ENCODE results near the gene ZNF492.
"Not testable (repeated sequence)": the region's sequence is repeated elsewhere in the genome, so short reads cannot be mapped to it uniquely, and the experiment has no call there.

Gene ZNF492

GRCh38 chr19:22606212-22606553 is 27.9 kb upstream of the ZNF492 start:
- Histone ChIP-seq H3K9ac (ENCODE audit: low read length) (no peak overlapping the region), H3K9me3 (ENCODE audit: low read length) (no peaks in the 10 kb centered on the region)

DNA sequence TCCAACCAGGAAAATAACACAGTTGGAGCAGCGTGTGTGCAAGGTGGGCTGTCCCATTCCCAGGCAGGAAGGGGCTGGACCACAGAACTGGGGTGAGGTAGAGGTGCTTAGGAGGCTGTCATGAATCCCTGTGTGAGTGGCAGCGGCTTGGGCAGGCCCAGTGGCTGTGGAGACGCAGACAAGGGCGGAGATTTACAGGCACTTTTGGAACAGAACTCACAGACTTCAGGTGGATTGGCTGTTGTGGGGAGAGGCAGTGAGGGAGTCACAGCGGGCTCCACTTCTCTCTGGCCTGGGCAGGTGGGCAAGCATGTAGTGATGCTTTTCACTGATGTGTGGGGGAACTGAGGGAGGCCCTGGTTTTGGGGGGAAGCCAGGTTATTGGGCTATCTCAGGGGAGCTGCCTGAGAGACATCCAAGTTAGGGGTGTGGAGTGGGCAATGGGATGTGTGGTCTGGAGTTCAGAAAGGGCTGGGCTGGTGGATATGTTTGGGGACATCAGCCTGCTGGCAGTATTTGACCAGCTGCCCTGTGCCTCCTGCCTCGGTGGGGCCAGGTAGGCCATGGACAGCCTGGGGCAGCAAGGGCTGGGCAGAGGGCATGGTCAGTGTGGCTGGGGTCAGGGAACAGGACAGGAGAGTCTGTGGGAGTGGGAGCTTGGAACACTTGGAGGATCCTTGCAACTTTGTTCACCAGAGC is 27.0 kb upstream of the ZNF492 start:
- no peaks in the 10 kb centered on the region for H3K27me3 ChIP-seq (ENCODE audit: control insufficient read depth in 1 of 2, insufficient read depth in 2 of 2, low read length in 2 of 2)
- H3K27ac ChIP-seq (ENCODE audit: low read depth, low read length) = no peak overlapping the region
- H3K36me3 ChIP-seq (ENCODE audit: insufficient read depth, low read length) = no peaks in the 10 kb centered on the region
- no peaks in the 10 kb centered on the region for H3K9me3 ChIP-seq (ENCODE audit: low read length)
- no peak overlapping the region for H3K9ac ChIP-seq (ENCODE audit: low read length)
- H3K4me3 ChIP-seq (ENCODE audit: low read depth in 1 of 2, low read length in 2 of 2) = no peak overlapping the region
- no peaks in the 10 kb centered on the region for H3K4me1 ChIP-seq (ENCODE audit: insufficient read depth, low read length)

More at GRCh38 chr19:22606212-22606553, 27.9 kb upstream of the ZNF492 start:
- no peaks in the 10 kb centered on the region for H3K36me3 ChIP-seq (ENCODE audit: insufficient read depth, low read length)
- no peaks in the 10 kb centered on the region for H3K27me3 ChIP-seq (ENCODE audit: control insufficient read depth in 1 of 2, insufficient read depth in 2 of 2, low read length in 2 of 2)
- H3K4me3 ChIP-seq (ENCODE audit: low read depth in 1 of 2, low read length in 2 of 2) = no peak overlapping the region
- H3K27ac ChIP-seq (ENCODE audit: low read depth, low read length) = no peak overlapping the region
- no peaks in the 10 kb centered on the region for H3K4me1 ChIP-seq (ENCODE audit: insufficient read depth, low read length)

- no peak overlapping the region for H3K9ac ChIP-seq (ENCODE audit: low read length)
- H3K4me1 ChIP-seq (ENCODE audit: insufficient read depth, low read length) = no peaks in the 10 kb centered on the region
- H3K27ac ChIP-seq (ENCODE audit: low read depth, low read length) = no peak overlapping the region
- no peaks in the 10 kb centered on the region for H3K9me3 ChIP-seq (ENCODE audit: low read length)
- no peak overlapping the region for H3K4me3 ChIP-seq (ENCODE audit: low read depth in 1 of 2, low read length in 2 of 2)
- H3K27me3 ChIP-seq (ENCODE audit: control insufficient read depth in 1 of 2, insufficient read depth in 2 of 2, low read length in 2 of 2) = no peaks in the 10 kb centered on the region
- H3K36me3 ChIP-seq (ENCODE audit: insufficient read depth, low read length) = no peaks in the 10 kb centered on the region
These were observed 26.3 kb upstream of the ZNF492 start for GRCh38 chr19:22607653-22608430.

DNA sequence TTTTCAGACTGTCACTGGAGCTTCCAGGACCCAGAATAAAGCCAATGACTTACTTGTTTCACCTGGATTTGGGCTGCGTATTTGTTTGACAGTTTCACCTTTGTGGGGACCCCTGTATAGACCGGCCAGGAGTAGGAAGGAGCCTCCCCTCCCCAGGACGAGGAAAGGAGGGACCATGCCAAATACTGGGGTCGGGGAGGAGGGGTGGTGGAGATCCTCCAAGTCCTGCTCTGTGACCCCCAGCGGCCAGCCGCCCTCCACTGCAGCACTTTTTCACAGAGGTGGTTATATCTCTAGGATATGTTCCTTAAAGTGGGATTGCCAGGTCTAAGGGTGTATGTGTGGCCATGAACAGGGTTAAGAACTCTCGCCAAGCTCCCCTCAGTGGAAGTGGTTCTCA is 25.7 kb upstream of the ZNF492 start:
- Histone ChIP-seq H3K9ac (ENCODE audit: low read length) (no peak overlapping the region), H3K9me3 (ENCODE audit: low read length) (no peaks in the 10 kb centered on the region), H3K27me3 (ENCODE audit: control insufficient read depth in 1 of 2, insufficient read depth in 2 of 2, low read length in 2 of 2) (no peaks in the 10 kb centered on the region)

DNA sequence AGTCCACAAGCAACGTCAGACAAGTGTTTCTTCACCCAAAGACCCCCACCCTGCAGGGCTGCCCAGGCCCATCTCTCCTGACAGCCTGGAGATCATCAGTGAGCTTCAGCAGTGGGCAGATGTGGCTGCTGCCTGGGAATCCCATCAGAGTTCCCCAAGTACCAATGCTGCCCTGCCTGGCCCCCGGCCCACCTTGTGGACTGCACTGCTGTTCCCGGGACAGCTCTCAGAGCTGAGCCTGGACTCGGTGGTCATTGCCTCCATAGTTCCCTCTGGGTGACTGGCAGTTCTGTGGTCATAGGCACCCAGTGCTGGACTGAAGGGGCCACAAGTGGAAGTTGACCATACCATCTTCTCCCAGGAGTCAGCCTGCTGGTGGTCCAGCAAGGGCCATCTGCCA is 24.5 kb upstream of the ZNF492 start:
- Histone ChIP-seq H3K4me3 (ENCODE audit: low read depth in 1 of 2, low read length in 2 of 2) (no peak overlapping the region), H3K36me3 (ENCODE audit: insufficient read depth, low read length) (no peaks in the 10 kb centered on the region), H3K27ac (ENCODE audit: low read depth, low read length) (no peak overlapping the region), H3K27me3 (ENCODE audit: control insufficient read depth in 1 of 2, insufficient read depth in 2 of 2, low read length in 2 of 2) (no peaks in the 10 kb centered on the region), H3K9me3 (ENCODE audit: low read length) (no peaks in the 10 kb centered on the region), H3K4me1 (ENCODE audit: insufficient read depth, low read length) (no peaks in the 10 kb centered on the region), H3K9ac (ENCODE audit: low read length) (no peak overlapping the region)

More for the DNA sequence above, 25.7 kb upstream of the ZNF492 start:
- H3K4me1 ChIP-seq (ENCODE audit: insufficient read depth, low read length) = no peaks in the 10 kb centered on the region
- H3K36me3 ChIP-seq (ENCODE audit: insufficient read depth, low read length) = no peaks in the 10 kb centered on the region
- H3K4me3 ChIP-seq (ENCODE audit: low read depth in 1 of 2, low read length in 2 of 2) = no peak overlapping the region
- H3K27ac ChIP-seq (ENCODE audit: low read depth, low read length) = no peak overlapping the region

- Histone ChIP-seq H3K9ac (ENCODE audit: low read length) (no peak overlapping the region), H3K36me3 (ENCODE audit: insufficient read depth, low read length) (no peaks in the 10 kb centered on the region), H3K4me3 (ENCODE audit: low read depth in 1 of 2, low read length in 2 of 2) (no peak overlapping the region), H3K9me3 (ENCODE audit: low read length) (no peaks in the 10 kb centered on the region), H3K4me1 (ENCODE audit: insufficient read depth, low read length) (no peaks in the 10 kb centered on the region), H3K27me3 (ENCODE audit: control insufficient read depth in 1 of 2, insufficient read depth in 2 of 2, low read length in 2 of 2) (no peaks in the 10 kb centered on the region), H3K27ac (ENCODE audit: low read depth, low read length) (no peak overlapping the region)
These were observed 24.0 kb upstream of the ZNF492 start for GRCh38 chr19:22610121-22610520.

DNA sequence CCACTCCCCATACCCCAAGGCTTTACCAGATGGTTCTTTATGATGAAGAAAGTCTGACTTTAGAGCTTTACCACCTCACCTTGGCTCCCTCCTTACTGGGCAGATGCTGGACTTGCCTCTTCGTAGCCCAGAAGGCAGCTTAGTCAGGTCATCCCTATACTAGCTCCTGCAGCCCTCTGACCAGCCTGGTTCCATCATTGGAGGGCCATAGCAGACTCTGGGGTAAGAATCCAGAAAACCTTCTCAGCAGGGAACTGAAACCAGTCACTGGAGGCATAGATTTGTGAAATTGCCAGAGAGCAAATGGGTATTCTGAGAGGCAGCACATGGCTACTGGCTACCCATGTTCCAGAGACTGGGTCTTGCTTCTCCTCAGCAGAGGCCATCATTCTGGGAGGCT is 21.8 kb upstream of the ZNF492 start:
- no peak overlapping the region for H3K4me3 ChIP-seq (ENCODE audit: low read depth in 1 of 2, low read length in 2 of 2)
- no peaks in the 10 kb centered on the region for H3K9me3 ChIP-seq (ENCODE audit: low read length)
- no peaks in the 10 kb centered on the region for H3K36me3 ChIP-seq (ENCODE audit: insufficient read depth, low read length)
- no peak overlapping the region for H3K27ac ChIP-seq (ENCODE audit: low read depth, low read length)
- no peaks in the 10 kb centered on the region for H3K4me1 ChIP-seq (ENCODE audit: insufficient read depth, low read length)
- no peak overlapping the region for H3K9ac ChIP-seq (ENCODE audit: low read length)
- no peaks in the 10 kb centered on the region for H3K27me3 ChIP-seq (ENCODE audit: control insufficient read depth in 1 of 2, insufficient read depth in 2 of 2, low read length in 2 of 2)

GRCh38 chr19:22616659-22617058 is 17.5 kb upstream of the ZNF492 start:
- Histone ChIP-seq H3K36me3 (ENCODE audit: insufficient read depth, low read length) (no peaks in the 10 kb centered on the region), H3K27me3 (ENCODE audit: control insufficient read depth in 1 of 2, insufficient read depth in 2 of 2, low read length in 2 of 2) (no peaks in the 10 kb centered on the region), H3K9ac (ENCODE audit: low read length) (no peak overlapping the region), H3K9me3 (ENCODE audit: low read length) (no peaks in the 10 kb centered on the region), H3K4me1 (ENCODE audit: insufficient read depth, low read length) (no peaks in the 10 kb centered on the region), H3K4me3 (ENCODE audit: low read depth in 1 of 2, low read length in 2 of 2) (no peak overlapping the region), H3K27ac (ENCODE audit: low read depth, low read length) (no peak overlapping the region)

DNA sequence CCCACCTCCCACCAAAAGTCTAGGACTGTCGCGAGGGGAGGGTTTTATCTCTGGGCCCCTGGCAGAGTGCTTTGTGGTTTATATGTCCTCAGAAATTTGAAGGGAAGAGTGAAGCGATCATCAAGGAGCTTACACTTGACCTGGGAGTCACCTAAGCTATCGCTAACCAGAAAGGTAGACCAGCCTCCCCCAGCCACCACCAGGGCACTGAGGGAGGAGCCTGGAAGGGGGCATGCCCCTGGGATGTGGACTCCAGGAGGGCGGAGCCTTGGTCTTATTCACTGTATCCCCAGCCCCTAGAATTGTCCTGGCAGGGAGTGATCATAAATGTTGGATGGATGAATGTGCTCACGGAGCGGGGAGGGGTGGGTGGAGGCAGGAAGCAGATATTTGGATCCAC is 16.9 kb upstream of the ZNF492 start:
- H3K9me3 ChIP-seq (ENCODE audit: low read length); H3K9ac ChIP-seq (ENCODE audit: low read length); H3K36me3 ChIP-seq (ENCODE audit: insufficient read depth, low read length); H3K4me1 ChIP-seq (ENCODE audit: insufficient read depth, low read length); H3K4me3 ChIP-seq (ENCODE audit: low read depth in 1 of 2, low read length in 2 of 2); H3K27me3 ChIP-seq (ENCODE audit: control insufficient read depth in 1 of 2, insufficient read depth in 2 of 2, low read length in 2 of 2); H3K27ac ChIP-seq (ENCODE audit: low read depth, low read length): not testable (repeated sequence)

GRCh38 chr19:22617614-22618320 is 16.4 kb upstream of the ZNF492 start:
- Histone ChIP-seq H3K9me3 (ENCODE audit: low read length) (no peaks in the 10 kb centered on the region), H3K27ac (ENCODE audit: low read depth, low read length) (no peak overlapping the region), H3K27me3 (ENCODE audit: control insufficient read depth in 1 of 2, insufficient read depth in 2 of 2, low read length in 2 of 2) (no peaks in the 10 kb centered on the region), H3K4me3 (ENCODE audit: low read depth in 1 of 2, low read length in 2 of 2) (peak overlapping the region in 1 of 2 donors; percentile 0), H3K4me1 (ENCODE audit: insufficient read depth, low read length) (no peaks in the 10 kb centered on the region), H3K36me3 (ENCODE audit: insufficient read depth, low read length) (no peaks in the 10 kb centered on the region), H3K9ac (ENCODE audit: low read length) (no peak overlapping the region)

- Histone ChIP-seq H3K9ac (ENCODE audit: low read length) (no peak overlapping the region), H3K36me3 (ENCODE audit: insufficient read depth, low read length) (no peaks in the 10 kb centered on the region), H3K4me3 (ENCODE audit: low read depth in 1 of 2, low read length in 2 of 2) (no peak overlapping the region), H3K4me1 (ENCODE audit: insufficient read depth, low read length) (no peaks in the 10 kb centered on the region), H3K27ac (ENCODE audit: low read depth, low read length) (no peak overlapping the region), H3K9me3 (ENCODE audit: low read length) (no peaks in the 10 kb centered on the region), H3K27me3 (ENCODE audit: control insufficient read depth in 1 of 2, insufficient read depth in 2 of 2, low read length in 2 of 2) (no peaks in the 10 kb centered on the region)
These were observed 14.8 kb upstream of the ZNF492 start for GRCh38 chr19:22619371-22619770.

All from muscle layer of colon (tissue), 2 donors.